ENCODE data around the gene IRF3. TPM values are rescaled to one million over a fixed set of nuclear protein-coding genes. Genes with fewer than 3 reads are reported as not detected.
"Not testable (repeated sequence)": the region's sequence is repeated elsewhere in the genome, so short reads cannot be mapped to it uniquely, and the experiment has no call there.

IRF3 gene
- total RNA-seq, 1 experiment from 2014 or later: 62.7 TPM

DNA sequence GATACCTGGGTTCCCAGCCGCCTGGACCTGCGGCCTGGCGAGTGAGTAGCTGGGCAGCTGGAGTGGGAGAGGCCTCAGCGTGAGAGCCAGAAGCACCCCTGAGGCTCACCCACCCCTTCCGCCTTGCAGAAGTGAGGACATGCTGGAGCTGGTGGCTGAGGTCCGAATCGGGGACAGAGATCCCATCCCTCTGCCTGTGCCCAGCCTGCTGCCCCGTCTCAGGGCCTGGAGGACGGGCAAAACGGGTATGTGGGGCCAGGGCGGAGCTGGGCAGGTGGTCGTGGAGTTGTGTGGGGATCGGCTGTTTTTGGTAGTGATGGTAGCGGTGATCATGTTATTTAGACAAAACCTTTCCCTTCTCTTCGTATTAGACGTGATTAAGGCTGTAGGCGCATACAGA lies 19.1 kb downstream of the IRF3 start:
- no peak for DNase-seq (ENCODE audit: low read depth)

GRCh38 chr19:49645995-49646394 lies 19.7 kb downstream of the IRF3 start:
- no peak for DNase-seq (ENCODE audit: low read depth)

DNA sequence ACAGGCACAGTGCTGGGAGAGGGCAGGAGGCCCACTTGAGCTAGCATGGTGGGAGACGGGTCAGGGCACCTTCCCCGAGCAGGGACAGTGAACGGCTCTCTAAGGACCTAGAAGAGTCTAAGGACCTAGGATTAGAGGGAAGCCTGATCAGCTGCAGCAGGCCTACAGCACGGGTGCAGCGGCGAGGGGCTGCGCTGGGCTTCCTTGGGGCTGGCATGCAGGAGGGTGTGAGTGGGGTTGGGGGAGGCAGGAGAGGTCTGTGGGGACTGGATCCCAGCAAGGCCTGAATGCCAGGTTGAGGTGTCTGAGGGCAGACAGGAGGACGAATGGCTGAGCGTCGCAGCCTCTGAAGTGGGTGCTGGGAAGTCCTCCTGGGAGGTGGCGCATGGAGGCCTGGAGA lies 20.1 kb downstream of the IRF3 start:
- DNase-seq (ENCODE audit: low read depth): no peak

- DNase-seq (ENCODE audit: low read depth): no peak
Measured at GRCh38 chr19:49643466-49643865, 22.2 kb downstream of the IRF3 start.

DNA sequence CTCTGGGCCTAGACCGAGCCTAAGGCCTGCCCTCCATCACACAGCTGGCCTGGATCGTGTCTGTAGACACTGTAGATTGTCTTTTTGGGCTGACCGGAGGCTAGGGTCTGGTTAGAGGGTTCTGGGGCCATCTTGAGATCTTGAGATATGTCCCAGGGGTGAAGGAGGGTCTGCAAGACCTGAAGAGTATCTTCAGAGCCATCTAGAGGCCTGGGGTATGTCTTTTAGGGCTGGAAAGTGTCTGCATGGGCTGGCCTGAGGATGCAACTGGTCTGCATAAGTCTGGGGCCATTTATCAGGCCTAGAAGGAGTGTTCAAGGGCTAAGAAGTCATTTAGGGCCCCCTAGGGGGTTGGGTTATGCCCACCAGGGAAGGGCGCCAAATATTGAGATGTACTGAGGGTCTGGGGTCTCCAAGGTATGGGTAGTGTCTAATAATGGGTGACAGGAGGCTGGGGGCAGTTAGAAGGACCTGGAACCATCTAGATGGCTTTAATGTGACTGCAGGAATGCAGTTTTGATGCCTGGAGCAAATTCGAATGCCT lies 23.1 kb downstream of the IRF3 start:
- DNase-seq (ENCODE audit: low read depth): no peak

- DNase-seq (ENCODE audit: low read depth): peak; percentile 99
Measured at GRCh38 chr19:49641688-49642491, 23.8 kb downstream of the IRF3 start, which contains the start of gene SCAF1. Gene SCAF1 (plus strand): TSS chr19:49642209. CDS start chr19:49645027, 2,818 bp downstream.

- peak; percentile 100 for DNase-seq (ENCODE audit: low read depth)
Measured at GRCh38 chr19:49640113-49640898, 25.4 kb downstream of the IRF3 start, which contains the start of gene RRAS. Gene RRAS (minus strand): TSS chr19:49640143. CDS start chr19:49640098, 45 bp downstream.

- DNase-seq (ENCODE audit: low read depth): no peak
Measured at GRCh38 chr19:49639401-49640112, 26.1 kb downstream of the IRF3 start.

GRCh38 chr19:49637821-49638738 lies 27.6 kb downstream of the IRF3 start:
- DNase-seq (ENCODE audit: low read depth): peak; percentile 79

- DNase-seq (ENCODE audit: low read depth): no peak
Measured at GRCh38 chr19:49636233-49636932, 29.3 kb downstream of the IRF3 start.

DNA sequence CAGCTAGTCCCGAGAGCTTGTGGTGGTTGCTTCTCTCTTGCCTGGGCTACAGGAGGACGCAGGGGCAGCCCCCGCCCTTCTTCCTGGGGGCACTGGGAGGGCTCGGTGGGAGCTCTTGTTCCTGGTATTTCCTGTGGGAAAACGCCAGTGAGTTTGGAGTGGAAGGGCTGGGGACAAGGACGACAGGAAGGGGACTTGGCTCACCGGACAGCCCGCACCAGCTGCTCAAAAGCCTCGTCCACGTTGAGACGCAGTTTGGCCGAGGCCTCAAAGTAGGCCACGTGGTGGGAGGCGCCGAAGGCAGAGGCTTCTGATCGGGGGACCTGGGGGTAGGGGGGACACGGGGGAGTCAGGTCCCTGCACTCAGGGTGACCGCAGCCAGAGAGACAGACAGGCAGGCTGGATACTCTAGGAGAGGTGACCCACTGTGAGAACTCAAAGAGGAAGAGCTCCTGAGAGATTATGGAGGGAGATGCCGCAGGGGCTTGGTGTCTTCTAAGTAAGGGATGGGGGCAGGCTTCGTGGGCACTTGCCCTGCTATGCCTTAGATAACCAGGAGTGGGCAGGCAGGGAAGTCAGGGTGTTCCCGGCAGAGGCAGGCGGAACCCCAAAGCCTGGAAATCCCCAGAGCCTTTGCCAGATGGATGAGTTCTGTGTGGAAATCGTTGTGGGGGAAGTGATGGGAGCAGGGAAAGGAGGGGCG lies 30.0 kb downstream of the IRF3 start:
- DNase-seq (ENCODE audit: low read depth): no peak

GRCh38 chr19:49633273-49633672 lies 32.4 kb downstream of the IRF3 start:
- DNase-seq (ENCODE audit: low read depth): not testable (repeated sequence)

DNA sequence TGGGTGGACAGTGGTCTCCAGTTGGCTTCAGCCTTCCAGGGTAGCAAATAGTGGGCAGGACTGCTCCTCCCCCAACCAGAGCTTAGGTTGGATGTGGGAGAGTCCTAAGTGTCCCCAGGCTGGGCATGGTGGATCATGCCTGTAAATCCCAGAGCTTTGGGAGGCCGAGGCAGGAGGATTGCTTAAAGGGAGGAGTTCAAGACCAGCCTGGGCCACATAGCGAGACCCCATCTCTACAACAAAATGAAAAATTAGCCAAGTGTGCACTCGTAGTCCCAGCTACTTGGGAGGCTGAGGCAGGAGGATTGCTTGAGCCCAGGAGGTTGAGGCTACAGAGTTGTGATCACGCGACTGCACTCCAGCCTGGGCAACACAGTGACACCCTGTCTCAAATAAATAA lies 33.1 kb downstream of the IRF3 start:
- DNase-seq (ENCODE audit: low read depth): no peak

GRCh38 chr19:49631610-49632192 lies 34.0 kb downstream of the IRF3 start:
- no peak for DNase-seq (ENCODE audit: low read depth)

DNA sequence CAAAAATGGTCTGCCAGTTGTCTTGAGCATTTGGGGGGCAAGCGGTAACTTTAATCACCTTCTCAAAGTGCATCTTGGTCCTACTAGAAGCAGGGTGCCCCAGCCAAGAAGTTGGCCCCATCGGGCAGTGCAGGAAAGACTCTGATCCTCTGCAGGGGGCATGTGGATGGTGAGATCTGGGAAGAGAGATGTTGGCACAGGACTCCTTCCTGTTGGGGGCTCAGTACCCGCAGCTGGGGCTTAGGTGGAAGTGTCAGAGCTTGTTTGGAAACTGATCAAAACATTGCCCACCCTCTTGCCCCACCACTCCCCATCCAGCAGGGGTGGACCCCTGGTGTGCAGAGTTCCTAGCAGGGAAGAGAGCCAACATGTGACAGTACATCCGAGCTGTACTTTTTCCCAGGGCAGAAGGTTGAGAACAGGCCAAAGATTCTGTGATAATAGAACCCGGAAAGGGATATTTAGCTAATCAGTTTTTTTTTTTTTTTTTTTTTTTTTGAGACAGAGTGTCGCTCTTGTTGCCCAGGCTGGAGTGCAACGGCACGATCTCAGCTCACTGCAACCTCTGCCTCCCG lies 34.6 kb downstream of the IRF3 start:
- DNase-seq (ENCODE audit: low read depth): no peak

DNA sequence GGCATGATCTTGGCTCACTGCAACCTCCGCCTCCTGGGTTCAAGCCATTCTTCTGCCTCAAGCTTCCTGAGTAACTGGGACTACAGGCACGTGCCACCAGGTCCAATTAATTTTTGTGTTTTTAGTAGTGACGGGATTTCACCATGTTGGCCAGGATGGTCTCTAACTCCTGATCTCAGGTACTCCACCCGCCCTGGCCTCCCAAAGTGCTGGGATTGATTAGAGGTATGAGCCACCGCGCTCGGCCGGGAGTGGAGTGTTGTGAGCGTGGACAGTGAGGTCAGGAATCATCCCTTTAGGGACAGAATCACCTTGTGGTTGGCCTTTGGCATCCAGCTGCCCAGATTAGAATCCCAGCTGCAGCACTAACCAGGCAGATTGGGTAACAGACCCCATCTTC lies 36.0 kb downstream of the IRF3 start:
- DNase-seq (ENCODE audit: low read depth): no peak

GRCh38 chr19:49626226-49626625 lies 39.4 kb downstream of the IRF3 start:
- DNase-seq (ENCODE audit: low read depth): no peak

Measured in LHCN-M2 (cell line).